Gastrocnemius medialis (tissue), 4 donors: ENCODE results near the gene LDB3.

Experiments
- CTCF ChIP-seq, 5 experiments: fragments of 450-650 bp in 3 of 5; fragments of 200-600 bp in 2 of 5; sonication (generic) in 2 of 5; IDR thresholded peaks in 4 of 5; conservative IDR thresholded peaks in 1 of 5; 1 replicate in 4 of 5; 2 replicates in 1 of 5; pipeline ENCODE4 v1.5.1; 2016 to 2019; ENCODE audit warnings: antibody characterized with exemption in 5 of 5, mild to moderate bottlenecking in 3 of 5, moderate library complexity in 3 of 5
- POLR2A ChIP-seq, 2 donors: fragments of 450-650 bp; IDR thresholded peaks; one replicate each; pipeline ENCODE4 v1.6.1; 2017; ENCODE audit warnings: antibody characterized with exemption in 2 of 2, mild to moderate bottlenecking in 2 of 2, moderate library complexity in 2 of 2

GRCh38 chr10:86755740-86756510 lies 87.6 kb downstream of the LDB3 start:
- TF ChIP-seq CTCF (IDR thresholded peaks at IDR 0.05 in 4 of 5, conservative IDR thresholded peaks at IDR 0.05 in 1 of 5): no peak
- peak; percentile 88 to 92 for TF ChIP-seq POLR2A (IDR thresholded peaks at IDR 0.05)
